Parathyroid adenoma (tissue), 2 donors: ENCODE data around the gene AUH.

ENCODE experiments used
- H2AFZ ChIP-seq: fragments of 300-600 bp; sonication (generic); one replicate; pipeline ENCODE4 v1.7.0; 2017; ENCODE audit warnings: antibody characterized with exemption, mild to moderate bottlenecking
- H3K27ac ChIP-seq: fragments of 300-600 bp; sonication (generic); one replicate; pipeline ENCODE4 v1.7.0; 2017
- H3K27me3 ChIP-seq: fragments of 300-600 bp; sonication (generic); one replicate; pipeline ENCODE4 v1.7.0; 2017; ENCODE audit warnings: low read length; ENCODE audit not compliant: control insufficient read depth, insufficient read depth
- H3K36me3 ChIP-seq: fragments of 300-600 bp; sonication (generic); one replicate; pipeline ENCODE4 v1.7.0; 2017; ENCODE audit warnings: low read length; ENCODE audit not compliant: control insufficient read depth, insufficient read depth
- H3K4me1 ChIP-seq: fragments of 300-600 bp; sonication (generic); one replicate; pipeline ENCODE4 v1.7.0; 2017; ENCODE audit warnings: control low read depth
- H3K4me2 ChIP-seq: fragments of 300-600 bp; sonication (generic); one replicate; pipeline ENCODE4 v1.7.0; 2017; ENCODE audit warnings: low read length
- H3K4me3 ChIP-seq: fragments of 300-600 bp; sonication (generic); one replicate; pipeline ENCODE4 v1.7.0; 2017; ENCODE audit warnings: low read depth, low read length
- H3K79me2 ChIP-seq: fragments of 300-600 bp; sonication (generic); one replicate; pipeline ENCODE4 v1.7.0; 2017; ENCODE audit warnings: control low read depth
- H3K9ac ChIP-seq: fragments of 300-600 bp; sonication (generic); one replicate; pipeline ENCODE4 v1.7.0; 2017; ENCODE audit warnings: mild to moderate bottlenecking
- H3K9me3 ChIP-seq: fragments of 300-600 bp; sonication (generic); one replicate; pipeline ENCODE4 v1.7.0; 2017; ENCODE audit warnings: low read length; ENCODE audit not compliant: control insufficient read depth
- TF ChIP-seq, protein P1 (sequence below): fragments of 300-600 bp; sonication (generic); IDR thresholded peaks from one replicate; pipeline ENCODE4 v1.7.0; 2017; ENCODE audit warnings: antibody characterized with exemption, mild to moderate bottlenecking
- donor health status: primary hyperparathyroidism.

AUH gene

DNA sequence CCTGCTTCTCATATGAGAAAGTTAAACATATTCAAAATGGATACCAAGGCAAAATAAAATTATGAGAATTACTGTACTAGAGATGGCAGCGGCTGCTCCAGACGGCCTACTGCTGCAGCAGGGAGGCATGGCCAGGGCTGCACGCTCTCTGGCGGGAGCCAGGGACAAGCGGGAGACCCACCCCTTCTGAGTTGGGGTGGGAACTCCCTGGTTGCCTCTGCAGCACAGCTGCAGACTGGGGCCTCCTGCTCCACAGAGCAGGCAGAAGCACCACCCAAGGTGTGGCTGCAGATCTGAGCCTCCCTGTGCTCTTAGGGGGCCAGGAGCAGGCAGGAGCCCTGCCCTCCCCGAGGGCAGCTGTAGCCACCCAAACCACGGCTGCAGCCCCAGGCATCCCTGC is 2.3 kb upstream of the AUH start:
- H2AFZ ChIP-seq: no peak overlapping the region

DNA sequence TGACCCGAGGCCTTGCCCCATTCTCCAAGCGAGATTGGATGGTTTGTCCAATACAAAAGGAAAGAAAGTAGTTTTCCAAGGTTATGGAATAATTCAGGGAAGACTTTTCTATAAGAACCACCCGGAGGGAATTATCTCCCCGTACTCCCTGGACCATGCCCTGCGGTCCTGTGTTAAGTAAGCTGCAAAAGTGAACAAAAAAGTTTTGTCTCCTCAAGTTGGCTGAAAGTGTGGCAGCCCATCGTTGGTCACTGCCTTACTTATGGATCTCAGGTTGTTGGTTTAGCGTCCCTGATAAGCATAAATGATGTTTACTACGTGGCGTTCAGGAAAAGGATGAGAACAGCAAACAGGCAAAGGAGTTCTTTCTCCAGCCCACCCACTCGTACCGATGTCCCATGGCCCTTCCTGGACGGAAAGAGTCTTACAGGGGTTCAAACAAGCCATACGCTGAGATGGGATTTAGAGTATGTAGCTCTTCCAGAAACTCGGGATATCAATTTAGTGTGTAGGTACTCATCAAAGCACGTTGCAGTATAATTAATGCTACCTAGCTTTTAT is 413 bp upstream of the AUH start:
- TF ChIP-seq, protein P1, sequence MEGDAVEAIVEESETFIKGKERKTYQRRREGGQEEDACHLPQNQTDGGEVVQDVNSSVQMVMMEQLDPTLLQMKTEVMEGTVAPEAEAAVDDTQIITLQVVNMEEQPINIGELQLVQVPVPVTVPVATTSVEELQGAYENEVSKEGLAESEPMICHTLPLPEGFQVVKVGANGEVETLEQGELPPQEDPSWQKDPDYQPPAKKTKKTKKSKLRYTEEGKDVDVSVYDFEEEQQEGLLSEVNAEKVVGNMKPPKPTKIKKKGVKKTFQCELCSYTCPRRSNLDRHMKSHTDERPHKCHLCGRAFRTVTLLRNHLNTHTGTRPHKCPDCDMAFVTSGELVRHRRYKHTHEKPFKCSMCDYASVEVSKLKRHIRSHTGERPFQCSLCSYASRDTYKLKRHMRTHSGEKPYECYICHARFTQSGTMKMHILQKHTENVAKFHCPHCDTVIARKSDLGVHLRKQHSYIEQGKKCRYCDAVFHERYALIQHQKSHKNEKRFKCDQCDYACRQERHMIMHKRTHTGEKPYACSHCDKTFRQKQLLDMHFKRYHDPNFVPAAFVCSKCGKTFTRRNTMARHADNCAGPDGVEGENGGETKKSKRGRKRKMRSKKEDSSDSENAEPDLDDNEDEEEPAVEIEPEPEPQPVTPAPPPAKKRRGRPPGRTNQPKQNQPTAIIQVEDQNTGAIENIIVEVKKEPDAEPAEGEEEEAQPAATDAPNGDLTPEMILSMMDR: no peak
- Histone ChIP-seq H3K27me3 (no peaks in the 10 kb centered on the region), H3K79me2 (peaks cover 6% of the 10 kb centered on the region), H2AFZ (peak overlapping the region; percentile 86), H3K4me1 (peaks cover 6% of the 10 kb centered on the region), H3K9me3 (no peaks in the 10 kb centered on the region), H3K9ac (no peak overlapping the region), H3K27ac (peak overlapping the region; percentile 81), H3K4me2 (peak overlapping the region; percentile 55), H3K36me3 (no peaks in the 10 kb centered on the region), H3K4me3 (peak overlapping the region; percentile 88)

More for the DNA sequence above, 2.3 kb upstream of the AUH start:
- Histone ChIP-seq H3K79me2 (peaks cover 6% of the 10 kb centered on the region), H3K9me3 (no peaks in the 10 kb centered on the region), H3K27me3 (no peaks in the 10 kb centered on the region), H3K4me1 (peaks cover 6% of the 10 kb centered on the region), H3K27ac (no peak overlapping the region), H3K9ac (no peak overlapping the region), H3K4me2 (no peak overlapping the region), H3K36me3 (no peaks in the 10 kb centered on the region), H3K4me3 (no peak overlapping the region)
- TF ChIP-seq, protein P1: no peak

DNA sequence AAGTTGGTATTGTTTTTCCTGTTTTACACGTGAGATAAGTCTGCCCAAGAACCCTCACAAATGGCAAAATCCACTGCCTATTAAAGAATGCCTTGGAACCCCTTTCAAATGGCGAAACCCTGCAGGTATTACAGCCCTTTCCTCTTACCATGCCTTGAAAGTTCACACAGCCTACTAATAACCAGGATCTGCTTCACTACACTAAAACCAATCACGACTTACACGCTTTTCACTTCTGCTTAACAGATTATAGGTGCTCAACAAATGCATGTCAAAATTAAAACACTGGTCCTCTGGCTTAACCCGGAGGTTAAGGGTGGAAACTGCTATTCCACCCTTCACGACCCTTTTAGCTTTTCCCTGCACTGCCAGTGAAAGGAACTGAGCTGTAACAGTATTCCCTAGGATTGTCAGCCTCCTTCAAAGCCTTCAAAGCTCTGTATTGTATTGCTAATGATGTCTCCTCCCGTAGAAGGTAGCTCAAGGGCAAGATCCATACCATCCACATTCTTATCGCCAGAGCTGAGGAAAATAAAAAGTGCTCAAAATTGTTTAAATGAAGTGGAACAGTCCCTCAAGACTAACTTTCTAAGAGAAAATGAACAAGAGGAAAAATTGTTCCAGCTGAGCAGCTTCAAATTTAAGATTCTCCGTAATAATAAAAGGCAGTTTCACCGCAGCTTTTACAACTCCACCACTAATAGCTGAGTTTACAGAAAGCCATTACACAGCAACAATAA is 997 bp downstream of the AUH start:
- TF ChIP-seq, protein P1: no peak
- H3K27me3 ChIP-seq: no peaks in the 10 kb centered on the region
- peaks cover 6% of the 10 kb centered on the region for H3K79me2 ChIP-seq
- H3K9me3 ChIP-seq: no peaks in the 10 kb centered on the region
- H3K9ac ChIP-seq: peak overlapping the region; percentile 53
- no peaks in the 10 kb centered on the region for H3K36me3 ChIP-seq
- H3K4me3 ChIP-seq: peak overlapping the region; percentile 88
- peak overlapping the region; percentile 81 for H3K27ac ChIP-seq
- peak overlapping the region; percentile 97 for H2AFZ ChIP-seq
- H3K4me1 ChIP-seq: peaks cover 6% of the 10 kb centered on the region
- H3K4me2 ChIP-seq: peak overlapping the region; percentile 88

DNA sequence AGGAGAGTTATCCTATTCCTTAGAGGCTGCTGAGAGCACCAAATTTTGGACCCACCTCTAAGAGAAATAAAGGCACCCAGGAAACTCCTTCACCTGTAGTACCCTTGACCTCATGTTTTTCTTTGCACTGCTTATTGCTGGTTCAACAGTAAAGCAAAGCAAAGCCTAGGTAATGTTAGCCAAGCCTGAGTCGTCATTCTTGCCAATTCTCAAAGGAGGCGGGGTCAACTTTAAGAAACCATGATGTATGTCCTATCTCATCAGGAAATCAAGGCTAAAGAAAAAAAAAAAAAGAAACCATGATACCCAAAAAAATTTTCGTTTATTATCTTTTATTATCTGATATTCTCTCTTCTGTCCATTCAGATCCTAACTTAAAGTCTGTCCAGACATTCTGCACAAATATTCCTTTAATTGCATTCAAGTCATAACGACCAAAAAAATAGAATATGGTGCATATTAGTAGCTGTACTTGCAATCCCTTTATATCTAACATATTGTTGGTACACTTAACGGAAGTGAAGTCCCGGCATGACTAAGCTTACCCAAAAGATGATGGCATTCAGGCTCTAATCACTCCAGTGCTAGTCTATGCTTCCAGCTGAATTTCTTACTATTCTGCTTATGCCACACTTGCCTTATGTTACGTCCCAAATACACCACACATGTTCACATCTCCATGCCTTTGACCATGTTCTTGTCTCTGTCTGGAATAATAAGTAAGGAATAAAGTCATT is 1.8 kb downstream of the AUH start:
- Histone ChIP-seq H3K9me3 (no peaks in the 10 kb centered on the region), H2AFZ (no peak overlapping the region), H3K9ac (no peak overlapping the region), H3K4me2 (peak overlapping the region; percentile 88), H3K4me1 (peaks cover 6% of the 10 kb centered on the region), H3K4me3 (peak overlapping the region; percentile 88), H3K27me3 (no peaks in the 10 kb centered on the region), H3K79me2 (peaks cover 6% of the 10 kb centered on the region), H3K36me3 (no peaks in the 10 kb centered on the region), H3K27ac (no peak overlapping the region)
- TF ChIP-seq, protein P1: no peak
